ENCODE measurements around the gene INTS3. TPM values are rescaled to one million over a fixed set of nuclear protein-coding genes. Genes with fewer than 3 reads are reported as not detected.
A peak's percentile ranks its signal among the peaks of the same experiment; 100 is the strongest.

The INTS3 gene
- total and polyA plus RNA-seq, 3 experiments from 2014 or later, result 11.9 to 61.1 (median 58.2) TPM

- Mint-ChIP-seq H3K27ac (no peak overlapping the region), H3K27me3 (peaks cover 21 to 46% of the 10 kb centered on the region in 2 donors), H3K4me1 (peaks cover 0 to 6% (median 3%) of the 10 kb centered on the region in 3 donors), H3K4me3 (no peak overlapping the region), H3K9me3 (no peaks in the 10 kb centered on the region), H3K36me3 (no peaks in the 10 kb centered on the region)
- peaks cover 3% of the 10 kb centered on the region for H3K27me3 ChIP-seq (ENCODE audit: insufficient read depth, low read length, poor library complexity, severe bottlenecking)
- ChIA-PET POLR2A (no interaction called here), CTCF (interaction anchor here (1.2 to 1.4 kb wide), 2 partner anchors 8 to 10 kb away, joined by 3 read pairs; partner anchors contain the start of gene NPR1)
- H3K4me3 ChIP-seq (ENCODE audit: low read length), result no peak overlapping the region
- no peak overlapping the region for H3K27ac ChIP-seq (ENCODE audit: low read depth, low read length)
- H3K9me3 ChIP-seq (ENCODE audit: low read length), result no peaks in the 10 kb centered on the region
- no peak for DNase-seq
- H3K36me3 ChIP-seq (ENCODE audit: insufficient read depth, low read length), result no peaks in the 10 kb centered on the region
- no peaks in the 10 kb centered on the region for H3K4me1 ChIP-seq (ENCODE audit: insufficient read depth, low read length)
Measured at GRCh38 chr1:153685544-153686340, 42.1 kb upstream of the INTS3 start.

GRCh38 chr1:153687346-153688125 is 40.3 kb upstream of the INTS3 start:
- CTCF ChIA-PET, result interaction anchor here (0.6 kb wide), 1 partner anchor 14 kb away, joined by 3 read pairs; no protein-coding TSS in a partner anchor
- peaks cover 15 to 29% of the 10 kb centered on the region in 2 donors for H3K27me3 Mint-ChIP-seq
- Histone ChIP-seq H3K36me3 (ENCODE audit: insufficient read depth, low read length) (no peaks in the 10 kb centered on the region), H3K4me1 (ENCODE audit: insufficient read depth, low read length) (no peaks in the 10 kb centered on the region), H3K27me3 (ENCODE audit: insufficient read depth, low read length, poor library complexity, severe bottlenecking) (no peaks in the 10 kb centered on the region), H3K9me3 (ENCODE audit: low read length) (no peaks in the 10 kb centered on the region), H3K27ac (ENCODE audit: low read depth, low read length) (no peak overlapping the region), H3K4me3 (ENCODE audit: low read length) (no peak overlapping the region)
- POLR2A ChIA-PET, result no interaction called here
- no peak for DNase-seq
- H3K36me3 Mint-ChIP-seq, result no peaks in the 10 kb centered on the region
- peaks cover 0 to 12% (median 9%) of the 10 kb centered on the region in 3 donors for H3K4me1 Mint-ChIP-seq
- H3K4me3 Mint-ChIP-seq, result no peak overlapping the region
- H3K27ac Mint-ChIP-seq, result no peak overlapping the region
- H3K9me3 Mint-ChIP-seq, result no peaks in the 10 kb centered on the region

GRCh38 chr1:153688276-153688675 is 39.6 kb upstream of the INTS3 start:
- no peaks in the 10 kb centered on the region for H3K27me3 ChIP-seq (ENCODE audit: insufficient read depth, low read length, poor library complexity, severe bottlenecking)
- Mint-ChIP-seq H3K9me3 (no peaks in the 10 kb centered on the region), H3K4me3 (no peak overlapping the region), H3K27ac (no peak overlapping the region), H3K27me3 (peaks cover 15 to 27% of the 10 kb centered on the region in 2 donors), H3K36me3 (no peaks in the 10 kb centered on the region), H3K4me1 (peaks cover 0 to 12% (median 9%) of the 10 kb centered on the region in 3 donors)
- H3K9me3 ChIP-seq (ENCODE audit: low read length), result no peaks in the 10 kb centered on the region
- H3K27ac ChIP-seq (ENCODE audit: low read depth, low read length), result no peak overlapping the region
- H3K4me3 ChIP-seq (ENCODE audit: low read length), result no peak overlapping the region
- no peak for DNase-seq
- POLR2A ChIA-PET, result no interaction called here
- H3K36me3 ChIP-seq (ENCODE audit: insufficient read depth, low read length), result no peaks in the 10 kb centered on the region
- no peaks in the 10 kb centered on the region for H3K4me1 ChIP-seq (ENCODE audit: insufficient read depth, low read length)
- CTCF ChIA-PET, result interaction anchor here (1.0 kb wide), 1 partner anchor 10 kb away, joined by 3 read pairs; no protein-coding TSS in a partner anchor

- no peaks in the 10 kb centered on the region for H3K9me3 Mint-ChIP-seq
Measured at GRCh38 chr1:153688736-153689328, 39.0 kb upstream of the INTS3 start.

GRCh38 chr1:153693466-153693865 is 34.4 kb upstream of the INTS3 start:
- Mint-ChIP-seq H3K9me3 (no peaks in the 10 kb centered on the region), H3K27me3 (peaks cover 0 to 7% of the 10 kb centered on the region in 2 donors), H3K4me1 (peaks cover 0 to 12% (median 9%) of the 10 kb centered on the region in 3 donors), H3K27ac (no peak overlapping the region), H3K36me3 (no peaks in the 10 kb centered on the region), H3K4me3 (no peak overlapping the region)
- Histone ChIP-seq H3K27ac (ENCODE audit: low read depth, low read length) (no peak overlapping the region), H3K4me1 (ENCODE audit: insufficient read depth, low read length) (no peaks in the 10 kb centered on the region), H3K4me3 (ENCODE audit: low read length) (no peak overlapping the region), H3K9me3 (ENCODE audit: low read length) (no peaks in the 10 kb centered on the region), H3K36me3 (ENCODE audit: insufficient read depth, low read length) (no peaks in the 10 kb centered on the region), H3K27me3 (ENCODE audit: insufficient read depth, low read length, poor library complexity, severe bottlenecking) (no peaks in the 10 kb centered on the region)
- ChIA-PET POLR2A (no interaction called here), CTCF (no interaction called here)
- DNase-seq, result no peak

More at GRCh38 chr1:153688736-153689328, 39.0 kb upstream of the INTS3 start:
- H3K27ac Mint-ChIP-seq, result no peak overlapping the region
- DNase-seq, result no peak
- ChIA-PET CTCF (interaction anchor here (1.0 kb wide), 1 partner anchor 11 kb away, joined by 3 read pairs; no protein-coding TSS in a partner anchor), POLR2A (no interaction called here)
- Histone ChIP-seq H3K36me3 (ENCODE audit: insufficient read depth, low read length) (no peaks in the 10 kb centered on the region), H3K4me1 (ENCODE audit: insufficient read depth, low read length) (no peaks in the 10 kb centered on the region), H3K27ac (ENCODE audit: low read depth, low read length) (no peak overlapping the region), H3K9me3 (ENCODE audit: low read length) (no peaks in the 10 kb centered on the region), H3K4me3 (ENCODE audit: low read length) (no peak overlapping the region), H3K27me3 (ENCODE audit: insufficient read depth, low read length, poor library complexity, severe bottlenecking) (no peaks in the 10 kb centered on the region)
- no peaks in the 10 kb centered on the region for H3K36me3 Mint-ChIP-seq
- H3K4me3 Mint-ChIP-seq, result no peak overlapping the region
- H3K27me3 Mint-ChIP-seq, result peaks cover 12 to 22% of the 10 kb centered on the region in 2 donors
- peaks cover 0 to 12% (median 9%) of the 10 kb centered on the region in 3 donors for H3K4me1 Mint-ChIP-seq

GRCh38 chr1:153696741-153697140 is 31.1 kb upstream of the INTS3 start:
- Mint-ChIP-seq H3K4me3 (no peak overlapping the region), H3K27me3 (peaks cover 0 to 4% of the 10 kb centered on the region in 2 donors), H3K27ac (no peak overlapping the region), H3K9me3 (no peaks in the 10 kb centered on the region), H3K4me1 (no peaks in the 10 kb centered on the region), H3K36me3 (no peaks in the 10 kb centered on the region)
- Histone ChIP-seq H3K9me3 (ENCODE audit: low read length) (no peaks in the 10 kb centered on the region), H3K36me3 (ENCODE audit: insufficient read depth, low read length) (no peaks in the 10 kb centered on the region), H3K4me1 (ENCODE audit: insufficient read depth, low read length) (no peaks in the 10 kb centered on the region), H3K27ac (ENCODE audit: low read depth, low read length) (no peak overlapping the region), H3K27me3 (ENCODE audit: insufficient read depth, low read length, poor library complexity, severe bottlenecking) (no peaks in the 10 kb centered on the region), H3K4me3 (ENCODE audit: low read length) (no peak overlapping the region)
- ChIA-PET POLR2A (no interaction called here), CTCF (no interaction called here)
- no peak for DNase-seq

- no peaks in the 10 kb centered on the region for H3K9me3 ChIP-seq (ENCODE audit: low read length)
- H3K4me1 Mint-ChIP-seq, result no peaks in the 10 kb centered on the region
- H3K27ac ChIP-seq (ENCODE audit: low read depth, low read length), result peak overlapping the region; percentile 31
- H3K9me3 Mint-ChIP-seq, result no peaks in the 10 kb centered on the region
- H3K27ac Mint-ChIP-seq, result no peak overlapping the region
- no peaks in the 10 kb centered on the region for H3K4me1 ChIP-seq (ENCODE audit: insufficient read depth, low read length)
- ChIA-PET CTCF (no interaction called here), POLR2A (interaction anchor here (0.6 kb wide), 1 partner anchor 27 kb away, joined by 3 read pairs; no protein-coding TSS in a partner anchor)
- H3K36me3 Mint-ChIP-seq, result no peaks in the 10 kb centered on the region
- no peaks in the 10 kb centered on the region for H3K27me3 ChIP-seq (ENCODE audit: insufficient read depth, low read length, poor library complexity, severe bottlenecking)
- peaks cover 0 to 4% of the 10 kb centered on the region in 2 donors for H3K27me3 Mint-ChIP-seq
- H3K4me3 Mint-ChIP-seq, result no peak overlapping the region
- no peak for DNase-seq
- H3K4me3 ChIP-seq (ENCODE audit: low read length), result no peak overlapping the region
- H3K36me3 ChIP-seq (ENCODE audit: insufficient read depth, low read length), result no peaks in the 10 kb centered on the region
Measured at GRCh38 chr1:153697191-153698019, 30.4 kb upstream of the INTS3 start.
